Lung (tissue), 12 donors: ENCODE data around the gene ROBO3. TPM values are rescaled to one million over a fixed set of nuclear protein-coding genes. Genes with fewer than 3 reads are reported as not detected.

Experiments used
- ATAC-seq: fragments of 200-7000 bp; cut with Tn5 transposase; one replicate; pipeline ENCODE4 v1.9.1; 2020; ENCODE audit warnings: moderate number of reproducible peaks; ENCODE audit not compliant: insufficient read depth, low FRiP score
- DNase-seq, 3 donors: peaks; one replicate each; pipeline ENCODE4 v3.0.0-alpha.2; 2013 to 2017
- H3K27ac ChIP-seq, 2 donors: one replicate each; pipeline ENCODE4 v1.5.1; 2013; ENCODE audit warnings: mild to moderate bottlenecking in 2 of 2, moderate library complexity in 2 of 2, control low read depth in 1 of 2, inconsistent platforms in 1 of 2, low read depth in 1 of 2, low read length in 1 of 2
- H3K27me3 ChIP-seq, 3 donors: one replicate each; pipeline ENCODE4 v1.5.1; 2013; ENCODE audit warnings: low read length in 2 of 3; ENCODE audit not compliant: control insufficient read depth in 3 of 3, insufficient read depth in 3 of 3
- H3K36me3 ChIP-seq, 4 donors: one replicate each; pipeline ENCODE4 v1.5.1; 2013; ENCODE audit warnings: low read length in 4 of 4, mild to moderate bottlenecking in 1 of 4, moderate library complexity in 1 of 4; ENCODE audit not compliant: control insufficient read depth in 4 of 4, insufficient read depth in 4 of 4
- H3K4me1 ChIP-seq, 5 donors: one replicate each; pipeline ENCODE4 v1.5.1; 2013; ENCODE audit warnings: low read length in 5 of 5, mild to moderate bottlenecking in 2 of 5, moderate library complexity in 1 of 5; ENCODE audit not compliant: control insufficient read depth in 5 of 5, insufficient read depth in 5 of 5
- H3K4me3 ChIP-seq: one replicate; pipeline ENCODE4 v1.5.1; 2013; ENCODE audit warnings: mild to moderate bottlenecking, control low read depth, moderate library complexity
- H3K9ac ChIP-seq, 2 donors: one replicate each; pipeline ENCODE4 v1.5.1; 2013; ENCODE audit warnings: low read length in 2 of 2, control low read depth in 1 of 2; ENCODE audit not compliant: insufficient read depth in 1 of 2
- H3K9me3 ChIP-seq, 4 donors: one replicate each; pipeline ENCODE4 v1.5.1; 2013; ENCODE audit warnings: low read length in 3 of 4, mild to moderate bottlenecking in 1 of 4, moderate library complexity in 1 of 4; ENCODE audit not compliant: control insufficient read depth in 4 of 4, insufficient read depth in 3 of 4
- WGBS, 2 donors: extraction: QIAGEN DNeasy Blood & Tissue Kit; methylation state at CpG; one replicate each; pipeline ENCODE4 v1.1.7; 2013; 5-methylcytosine and 5-hydroxymethylcytosine counted together
- polyA plus RNA-seq, 2 donors: library from polyadenylated mRNA; stranded (reverse); fragments of 200-250 nt; gene quantifications; one replicate each; pipeline ENCODE4 v1.2.1, GENCODE V29; 2013
- total RNA-seq, 2 donors: library from RNA; depleted of rRNA in 1 of 2; stranded (reverse); fragments of >200 nt in 1 of 2; gene quantifications; one replicate each; pipeline ENCODE4 v1.2.1, GENCODE V29; 2014 to 2021
- TF ChIP-seq, protein P1 (sequence below): IDR thresholded peaks from 2 replicates; pipeline ENCODE4 v1.5.1; 2012; ENCODE audit warnings: mild to moderate bottlenecking; ENCODE audit errors: control extremely low read depth, extremely low read depth
- donor health status: control.
- donor health status: control.
- donor health status: Bipolar disorder and iron deficiency.
- donor health status: healthy.
- donor health status: DM: yes; HTN: yes; CAD: no.

The ROBO3 gene
- total and polyA plus RNA-seq, 4 donors: 9.3 to 16.8 (median 15.1) TPM

DNA sequence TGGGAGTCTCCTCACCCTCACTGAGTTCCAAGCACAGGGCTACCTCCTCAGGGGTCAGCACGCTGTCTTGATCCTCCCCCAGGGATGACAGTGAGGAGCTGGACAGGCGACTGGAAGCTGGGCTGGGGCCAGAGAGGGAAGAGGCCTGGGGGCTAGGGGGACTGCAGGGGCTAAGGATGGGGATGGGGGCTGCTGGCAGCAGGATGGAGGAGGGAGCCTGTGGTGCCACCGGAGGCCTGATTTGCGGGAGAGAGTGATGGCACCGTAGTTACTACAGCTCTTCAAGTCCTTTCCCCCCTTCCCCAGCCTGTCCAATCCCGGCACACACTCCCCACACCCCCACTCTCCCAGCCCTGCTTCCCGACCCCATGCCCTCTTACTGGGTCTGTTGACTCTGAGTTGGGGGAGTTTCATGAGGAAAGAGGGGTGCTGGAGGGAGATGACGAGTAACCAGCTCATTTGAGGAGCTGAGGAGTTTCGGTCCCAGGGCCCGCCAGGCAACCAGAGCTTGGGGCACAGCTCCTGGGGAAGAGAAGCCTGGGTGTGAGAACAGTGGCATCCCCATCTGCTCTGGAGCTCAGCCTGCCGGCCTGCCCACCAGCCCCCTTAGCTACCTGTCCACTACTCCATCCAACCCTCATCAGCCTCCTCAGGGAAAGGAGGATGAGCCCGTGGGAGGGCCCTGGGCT lies 21.9 kb downstream of the ROBO3 start:
- H3K27me3 ChIP-seq: no peaks in the 10 kb centered on the region
- DNase-seq (no peak), ATAC-seq (no peak)
- TF ChIP-seq, protein P1, sequence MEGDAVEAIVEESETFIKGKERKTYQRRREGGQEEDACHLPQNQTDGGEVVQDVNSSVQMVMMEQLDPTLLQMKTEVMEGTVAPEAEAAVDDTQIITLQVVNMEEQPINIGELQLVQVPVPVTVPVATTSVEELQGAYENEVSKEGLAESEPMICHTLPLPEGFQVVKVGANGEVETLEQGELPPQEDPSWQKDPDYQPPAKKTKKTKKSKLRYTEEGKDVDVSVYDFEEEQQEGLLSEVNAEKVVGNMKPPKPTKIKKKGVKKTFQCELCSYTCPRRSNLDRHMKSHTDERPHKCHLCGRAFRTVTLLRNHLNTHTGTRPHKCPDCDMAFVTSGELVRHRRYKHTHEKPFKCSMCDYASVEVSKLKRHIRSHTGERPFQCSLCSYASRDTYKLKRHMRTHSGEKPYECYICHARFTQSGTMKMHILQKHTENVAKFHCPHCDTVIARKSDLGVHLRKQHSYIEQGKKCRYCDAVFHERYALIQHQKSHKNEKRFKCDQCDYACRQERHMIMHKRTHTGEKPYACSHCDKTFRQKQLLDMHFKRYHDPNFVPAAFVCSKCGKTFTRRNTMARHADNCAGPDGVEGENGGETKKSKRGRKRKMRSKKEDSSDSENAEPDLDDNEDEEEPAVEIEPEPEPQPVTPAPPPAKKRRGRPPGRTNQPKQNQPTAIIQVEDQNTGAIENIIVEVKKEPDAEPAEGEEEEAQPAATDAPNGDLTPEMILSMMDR: no peak
- no peak overlapping the region for H3K4me3 ChIP-seq
- H3K4me1 ChIP-seq: peaks cover 0 to 22% (median 11%) of the 10 kb centered on the region in 5 donors
- 81 to 92% methylated on average over 12 of the region's 12 CpGs for WGBS, 2 donors
- peaks cover 0 to 3% (median 0%) of the 10 kb centered on the region in 4 donors for H3K36me3 ChIP-seq
- H3K9me3 ChIP-seq: no peaks in the 10 kb centered on the region
- no peak overlapping the region for H3K9ac ChIP-seq
- H3K27ac ChIP-seq: no peak overlapping the region

DNA sequence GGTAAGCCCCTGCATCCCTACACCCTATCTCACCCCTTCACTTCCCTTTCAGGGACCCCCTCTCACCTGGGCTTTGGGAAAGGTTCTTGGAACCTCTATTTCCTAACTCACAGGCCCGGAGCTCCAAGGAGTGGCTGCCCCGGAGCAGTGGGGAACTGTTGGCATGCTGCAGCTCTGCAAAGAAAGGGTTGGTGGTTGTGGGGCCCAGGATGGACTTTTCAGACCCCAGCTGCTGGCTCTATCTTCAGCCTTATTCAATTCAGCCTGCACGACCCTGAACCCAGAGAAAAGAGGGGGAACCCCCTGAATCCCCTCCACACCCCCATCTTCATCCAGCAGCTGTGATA lies 22.4 kb downstream of the ROBO3 start:
- no peaks in the 10 kb centered on the region for H3K9me3 ChIP-seq
- peaks cover 0 to 3% (median 0%) of the 10 kb centered on the region in 4 donors for H3K36me3 ChIP-seq
- ATAC-seq (no peak), DNase-seq (no peak)
- H3K4me1 ChIP-seq: peaks cover 0 to 21% (median 11%) of the 10 kb centered on the region in 5 donors
- 77 to 88% methylated on average over 3 of the region's 3 CpGs for WGBS, 2 donors
- H3K27ac ChIP-seq: no peak overlapping the region
- H3K4me3 ChIP-seq: no peak overlapping the region
- TF ChIP-seq, protein P1: no peak
- H3K27me3 ChIP-seq: no peaks in the 10 kb centered on the region
- no peak overlapping the region for H3K9ac ChIP-seq

DNA sequence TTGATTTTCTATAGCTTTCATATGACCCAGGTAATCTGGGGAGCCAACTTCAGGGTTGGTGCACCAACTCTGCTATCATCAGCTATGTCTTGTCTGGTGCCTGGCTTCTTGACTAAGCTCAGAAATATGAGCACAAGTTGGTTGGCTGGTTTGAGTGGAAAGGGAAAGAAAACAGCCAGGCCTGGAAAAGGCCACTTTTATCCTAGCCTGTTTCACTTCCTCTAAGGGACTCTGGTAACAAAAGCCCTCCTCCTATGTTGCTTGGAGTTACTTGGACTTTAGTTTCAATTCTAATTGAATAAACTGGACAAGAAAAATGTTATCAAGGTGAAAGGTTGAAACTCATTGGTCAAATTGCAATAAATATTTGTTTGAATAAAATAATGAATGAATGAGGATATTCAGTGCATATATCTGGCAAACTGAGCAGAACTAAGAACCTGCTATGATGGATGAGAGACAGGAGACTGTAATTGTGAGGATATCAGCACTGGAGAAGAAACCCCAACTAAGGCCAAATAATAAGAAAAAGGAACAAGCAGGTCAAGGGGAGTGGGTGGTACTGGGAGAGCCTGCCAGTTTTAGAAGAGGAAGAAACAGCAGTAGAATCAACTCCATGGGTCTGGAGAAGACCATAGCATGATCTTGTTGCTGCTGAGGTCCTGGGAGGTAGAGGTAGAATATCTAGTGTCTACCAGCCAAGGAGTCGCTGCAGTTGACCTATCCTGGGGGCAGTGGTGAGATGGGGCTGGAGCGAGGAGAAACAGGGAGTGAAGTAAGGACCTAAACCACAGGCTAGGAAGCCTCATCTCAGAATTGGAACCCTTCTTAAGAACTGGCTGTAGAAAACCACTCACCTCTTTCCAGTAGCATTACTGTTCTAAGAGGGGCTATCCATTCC lies 24.2 kb downstream of the ROBO3 start:
- H3K36me3 ChIP-seq: peaks cover 0 to 4% (median 0%) of the 10 kb centered on the region in 4 donors
- H3K27ac ChIP-seq: peak overlapping the region in 1 of 2 donors; percentile 33
- DNase-seq: no peak
- H3K4me3 ChIP-seq: no peak overlapping the region
- no peak overlapping the region for H3K9ac ChIP-seq
- 89 to 95% methylated on average over 2 of the region's 2 CpGs for WGBS, 2 donors
- H3K4me1 ChIP-seq: peaks cover 0 to 19% (median 11%) of the 10 kb centered on the region in 5 donors
- H3K9me3 ChIP-seq: no peaks in the 10 kb centered on the region
- H3K27me3 ChIP-seq: no peaks in the 10 kb centered on the region
- no peak for ATAC-seq
- TF ChIP-seq, protein P1: no peak
